Progenitor cell of endocrine pancreas (in vitro differentiated cells): ENCODE data around the gene HACD2. TPM values are rescaled to one million over a fixed set of nuclear protein-coding genes. Genes with fewer than 3 reads are reported as not detected.
"Not testable (repeated sequence)": the region's sequence is repeated elsewhere in the genome, so short reads cannot be mapped to it uniquely, and the experiment has no call there.

Experiments used
- DNase-seq: peaks from one replicate; pipeline ENCODE4 v3.0.0; 2021; ENCODE audit warnings: low spot score; ENCODE audit not compliant: unreplicated experiment
- H3K27ac Mint-ChIP-seq: 2 replicates; pipeline ENCODE4 v1.8.0; 2021; ENCODE audit warnings: mild to moderate bottlenecking, moderate library complexity, mixed read lengths
- H3K27me3 Mint-ChIP-seq: 2 replicates; pipeline ENCODE4 v1.8.0; 2021; ENCODE audit warnings: mixed read lengths
- H3K36me3 Mint-ChIP-seq: 2 replicates; pipeline ENCODE4 v1.8.0; 2022; ENCODE audit warnings: mixed read lengths; ENCODE audit not compliant: insufficient read depth
- H3K4me1 Mint-ChIP-seq: 2 replicates; pipeline ENCODE4 v1.8.0; 2021; ENCODE audit warnings: low read depth, mixed read lengths
- H3K4me3 Mint-ChIP-seq: 2 replicates; pipeline ENCODE4 v1.8.0; 2021; ENCODE audit warnings: low read depth, mild to moderate bottlenecking, moderate library complexity, mixed read lengths
- H3K9me3 Mint-ChIP-seq: 2 replicates; pipeline ENCODE4 v1.8.0; 2021; ENCODE audit warnings: low read depth, mixed read lengths
- CTCF ChIP-seq: fragments of 200-600 bp; sonication (generic); IDR thresholded peaks from one replicate; pipeline ENCODE4 v1.5.0; 2021; ENCODE audit warnings: antibody characterized with exemption, mild to moderate bottlenecking; ENCODE audit not compliant: unreplicated experiment
- total RNA-seq: library from RNA; stranded (reverse); gene quantifications from 2 replicates; pipeline ENCODE4 v1.2.1, GENCODE V29; 2021

Gene HACD2
- total RNA-seq, 1 donor from 2014 or later = 57.6 TPM

GRCh38 chr3:123491966-123492587 is 92.8 kb downstream of the HACD2 start:
- DNase-seq = no peak
- no peak for TF ChIP-seq CTCF
- peaks cover 14% of the 10 kb centered on the region for H3K36me3 Mint-ChIP-seq
- H3K4me1 Mint-ChIP-seq = peaks cover 12% of the 10 kb centered on the region
- no peaks in the 10 kb centered on the region for H3K9me3 Mint-ChIP-seq
- no peaks in the 10 kb centered on the region for H3K27me3 Mint-ChIP-seq
- H3K4me3 Mint-ChIP-seq = no peak overlapping the region
- H3K27ac Mint-ChIP-seq = no peak overlapping the region

- H3K36me3 Mint-ChIP-seq = peaks cover 12% of the 10 kb centered on the region
- peak; percentile 70 for DNase-seq
- no peaks in the 10 kb centered on the region for H3K9me3 Mint-ChIP-seq
- peaks cover 4% of the 10 kb centered on the region for H3K27me3 Mint-ChIP-seq
- H3K4me1 Mint-ChIP-seq = peaks cover 14% of the 10 kb centered on the region
- H3K27ac Mint-ChIP-seq = no peak overlapping the region
- TF ChIP-seq CTCF = peak; percentile 93
- H3K4me3 Mint-ChIP-seq = no peak overlapping the region
Measured at GRCh38 chr3:123489400-123490004, 95.4 kb downstream of the HACD2 start.

GRCh38 chr3:123488645-123489347 is 96.1 kb downstream of the HACD2 start:
- Mint-ChIP-seq H3K4me3 (no peak overlapping the region), H3K9me3 (no peaks in the 10 kb centered on the region), H3K27ac (no peak overlapping the region), H3K36me3 (peaks cover 9% of the 10 kb centered on the region), H3K27me3 (peaks cover 4% of the 10 kb centered on the region), H3K4me1 (peaks cover 14% of the 10 kb centered on the region)
- no peak for DNase-seq
- TF ChIP-seq CTCF = no peak

- not testable (repeated sequence) for H3K36me3 Mint-ChIP-seq, DNase-seq, H3K27me3 Mint-ChIP-seq, H3K4me3 Mint-ChIP-seq, H3K9me3 Mint-ChIP-seq, H3K27ac Mint-ChIP-seq
- peaks cover 14% of the 10 kb centered on the region for H3K4me1 Mint-ChIP-seq
Measured at GRCh38 chr3:123487063-123487462, 97.8 kb downstream of the HACD2 start.

- no peaks in the 10 kb centered on the region for H3K9me3 Mint-ChIP-seq
- H3K27ac Mint-ChIP-seq = no peak overlapping the region
- no peak for TF ChIP-seq CTCF
- H3K36me3 Mint-ChIP-seq = peaks cover 5% of the 10 kb centered on the region
- no peak overlapping the region for H3K4me3 Mint-ChIP-seq
- DNase-seq = no peak
- H3K27me3 Mint-ChIP-seq = peaks cover 4% of the 10 kb centered on the region
- H3K4me1 Mint-ChIP-seq = peaks cover 14% of the 10 kb centered on the region
Measured at GRCh38 chr3:123486460-123486859, 98.4 kb downstream of the HACD2 start.
